ENCODE results near the gene B3GAT1. TPM values are rescaled to one million over a fixed set of nuclear protein-coding genes. Genes with fewer than 3 reads are reported as not detected.

B3GAT1 gene
- polyA plus RNA-seq, 1 donor: 4.8 TPM

DNA sequence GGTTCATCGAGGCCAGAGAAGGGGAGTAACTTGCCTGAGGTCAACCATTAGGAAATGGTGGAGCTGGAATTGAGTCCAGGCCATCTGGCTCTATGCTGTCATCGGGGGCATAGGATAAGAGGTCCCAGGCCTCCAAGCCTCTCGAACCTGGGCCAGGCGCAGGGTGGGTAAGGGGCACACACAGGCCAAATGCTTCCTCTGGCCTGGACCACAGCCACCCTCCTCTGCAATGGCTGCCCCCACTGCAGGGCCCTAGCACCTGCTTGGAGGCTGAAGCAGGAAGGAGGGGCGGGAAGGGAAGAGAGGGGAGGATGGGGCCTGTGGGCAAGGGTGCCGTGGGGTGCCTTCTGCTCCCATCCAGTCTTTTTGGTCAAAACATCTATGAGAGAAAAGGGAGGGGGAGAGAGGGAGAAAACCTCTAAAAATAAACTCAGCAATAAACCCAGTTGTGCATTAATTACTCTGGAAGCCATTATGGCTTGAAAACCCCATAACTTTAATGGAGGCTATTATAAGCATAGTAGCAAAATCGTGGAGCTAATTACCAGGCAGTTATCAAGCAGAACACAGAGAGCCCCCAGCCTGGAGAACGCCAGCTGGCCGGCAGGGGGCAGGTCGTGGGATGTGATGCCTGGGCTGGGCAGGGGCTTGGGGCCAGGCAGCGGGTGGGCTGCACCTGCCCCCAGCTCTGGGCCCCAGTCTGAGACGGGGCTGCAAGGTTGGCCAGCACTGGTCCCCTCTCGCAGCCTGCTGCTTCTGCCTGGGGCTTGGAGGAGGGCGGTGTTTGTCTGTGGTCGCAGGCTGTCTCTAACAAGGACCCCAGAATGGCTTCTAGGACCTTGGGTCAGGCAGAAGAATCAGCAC is 21.1 kb downstream of the B3GAT1 start:
- DNase-seq: no peak

DNA sequence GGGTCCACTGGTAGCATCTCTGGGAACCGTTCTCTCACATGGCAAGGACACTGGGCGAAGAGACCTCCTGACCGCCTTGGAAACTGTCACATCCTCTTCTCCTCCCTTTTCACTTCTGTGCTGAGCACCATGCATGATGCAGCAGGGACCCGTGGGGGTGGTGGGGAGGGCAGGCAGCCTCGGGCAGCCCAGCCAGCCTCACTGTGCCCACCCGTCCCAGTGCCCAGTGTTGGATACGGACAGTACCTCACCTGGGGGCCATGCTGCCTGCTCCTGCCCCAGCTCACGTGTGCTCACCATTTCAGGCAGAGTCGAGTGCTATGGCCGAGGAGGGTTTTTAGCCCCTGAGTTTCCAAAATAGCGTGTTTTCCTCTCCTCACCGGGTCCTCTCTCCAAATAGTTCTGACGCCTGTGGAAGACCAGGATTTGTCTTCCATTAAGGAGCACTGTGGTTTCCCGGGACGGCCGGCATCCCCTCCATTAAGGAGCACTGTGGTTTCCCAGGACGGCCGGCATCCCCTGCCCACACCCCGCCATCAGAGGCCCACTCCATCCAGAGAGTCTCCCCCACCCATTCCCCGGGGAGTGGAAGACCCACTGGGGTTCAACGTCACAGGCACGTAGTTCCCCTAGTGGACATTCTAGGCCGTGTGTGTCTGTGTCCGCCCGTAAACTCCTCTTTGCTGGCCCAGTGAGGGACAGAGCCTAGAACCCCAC is 22.4 kb downstream of the B3GAT1 start:
- no peak for DNase-seq

DNA sequence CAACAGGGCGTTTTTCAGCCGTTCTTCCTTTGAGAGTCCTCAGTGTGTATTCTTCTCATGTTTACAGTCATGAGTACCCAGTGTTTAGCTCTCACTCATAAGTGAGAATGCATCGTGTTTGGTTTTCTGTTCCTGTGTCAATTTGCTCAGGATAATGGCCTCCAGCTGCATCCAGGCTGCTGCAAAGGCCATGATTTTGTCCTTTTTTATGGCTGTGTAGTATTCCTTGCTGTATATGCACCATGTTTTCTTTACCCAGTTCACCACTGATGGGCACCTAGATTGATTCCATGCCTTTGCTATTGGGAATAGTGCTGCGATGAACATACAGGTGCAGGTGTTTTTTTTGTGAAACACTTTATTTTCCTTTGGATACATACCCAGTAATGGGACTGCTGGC is 23.5 kb downstream of the B3GAT1 start:
- DNase-seq: no peak

DNA sequence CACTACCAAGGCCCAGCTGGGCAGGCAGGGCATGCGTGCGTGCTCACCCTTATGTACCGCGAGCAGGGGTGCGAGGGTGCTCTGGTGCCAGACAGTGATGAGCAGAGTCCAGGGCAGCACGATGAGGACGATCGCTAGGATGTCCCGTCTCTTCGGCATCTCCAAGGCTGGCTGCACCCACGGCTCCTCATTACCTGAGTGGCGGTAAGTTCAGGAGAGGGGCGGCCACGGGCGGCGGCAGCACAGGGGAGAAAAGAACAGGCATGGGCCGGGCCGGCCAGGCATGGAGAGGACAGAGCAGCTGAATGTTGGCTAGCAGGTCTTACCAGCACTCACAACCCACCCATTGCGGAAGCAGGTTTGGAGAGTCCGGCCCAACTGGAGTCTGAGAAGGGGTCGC is 24.5 kb downstream of the B3GAT1 start:
- DNase-seq: no peak

DNA sequence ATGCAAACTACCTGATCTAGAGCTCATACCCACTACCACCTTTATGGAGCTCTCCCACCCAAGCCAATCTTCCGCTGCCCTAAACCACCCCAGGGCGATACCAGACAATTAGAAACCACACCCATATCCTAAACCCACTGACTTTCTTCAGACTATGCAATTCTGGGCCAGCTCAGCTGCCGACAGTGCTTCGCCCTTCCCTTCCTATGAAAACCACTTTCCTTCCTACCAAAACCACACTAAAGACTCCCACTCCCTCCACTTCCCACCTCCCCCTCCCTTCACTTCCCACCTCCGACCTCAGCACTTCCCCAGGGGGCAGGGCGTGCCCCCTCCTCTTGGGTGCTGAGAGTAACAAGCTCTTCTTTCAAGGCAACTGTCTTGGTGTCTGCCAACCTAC is 25.1 kb downstream of the B3GAT1 start:
- no peak for DNase-seq

DNA sequence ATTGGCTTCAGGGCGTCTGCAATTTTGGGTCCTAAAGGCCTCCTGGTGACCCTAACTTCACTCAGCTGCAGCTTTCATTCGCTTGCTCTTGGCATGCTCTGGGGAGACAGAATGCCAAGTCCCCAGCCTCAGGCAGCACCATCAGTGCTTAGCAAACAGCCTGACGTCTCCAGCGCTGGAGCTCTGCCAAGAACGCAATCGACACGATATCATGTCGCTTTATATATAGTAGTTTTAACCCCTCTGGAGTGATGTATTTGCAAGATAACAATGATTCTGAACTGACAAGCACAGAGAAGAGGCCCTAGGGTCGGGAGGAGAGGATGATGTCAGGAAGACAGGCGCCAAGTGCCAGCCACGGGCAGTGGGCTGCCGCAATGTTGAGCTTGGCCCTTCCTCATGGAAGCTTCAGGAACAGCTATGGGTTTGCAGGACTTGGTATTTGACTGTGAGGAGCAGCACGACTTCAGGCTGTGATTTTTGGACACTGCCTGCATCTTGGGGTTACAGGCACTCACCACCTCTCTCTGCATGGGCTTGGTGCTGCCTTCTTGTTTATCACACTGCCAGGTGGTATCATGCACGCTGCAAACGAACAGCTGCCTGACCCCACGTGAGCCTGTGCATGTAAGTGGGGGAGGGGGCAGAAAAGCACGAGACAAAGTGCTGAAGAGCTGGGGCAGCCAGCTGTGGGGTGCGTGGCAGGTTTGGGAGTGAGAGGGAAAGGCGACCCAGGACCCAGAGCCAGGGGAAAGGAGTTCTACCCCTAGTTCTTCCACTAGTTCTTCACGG is 26.1 kb downstream of the B3GAT1 start:
- DNase-seq: no peak

DNA sequence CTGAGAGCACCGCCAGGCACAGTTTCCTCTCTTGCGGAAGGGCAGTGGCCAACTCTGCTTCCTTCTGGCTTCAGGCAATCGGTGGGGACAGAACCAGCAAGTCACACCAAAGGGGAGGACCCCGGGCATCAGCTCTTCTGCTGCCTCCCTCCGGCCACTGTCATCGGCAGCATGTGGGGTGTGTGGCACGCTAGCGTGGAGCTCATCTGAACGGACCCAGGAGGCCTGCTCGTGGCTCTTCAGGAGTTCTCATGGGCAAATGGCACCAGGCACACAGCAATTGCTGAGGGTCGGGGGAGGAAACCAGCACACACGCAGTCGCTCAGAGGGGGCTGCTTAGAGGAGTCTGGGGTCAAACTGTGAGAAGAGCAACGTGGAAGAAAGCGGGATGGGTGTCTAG is 26.9 kb downstream of the B3GAT1 start:
- DNase-seq: no peak

DNA sequence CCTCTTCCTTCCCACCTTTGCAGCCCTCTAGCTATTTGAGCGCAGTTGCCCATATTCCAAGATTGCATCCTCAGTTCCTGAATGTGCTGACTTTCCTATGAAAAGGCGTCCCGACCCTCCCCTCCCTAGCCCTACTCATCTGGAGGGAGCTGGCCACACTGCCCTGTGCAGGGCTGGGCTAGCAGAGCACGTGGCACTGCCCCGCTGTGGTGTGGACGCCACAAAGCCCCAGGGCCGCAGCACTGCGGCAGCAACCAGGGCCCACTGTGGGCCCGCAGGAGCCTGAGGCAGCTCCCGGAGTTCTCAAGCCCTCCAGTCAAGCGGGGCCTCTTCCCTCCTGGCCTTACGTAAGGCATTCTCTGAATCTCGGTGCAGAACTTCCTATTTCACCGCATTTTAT is 27.6 kb downstream of the B3GAT1 start:
- DNase-seq: no peak

DNA sequence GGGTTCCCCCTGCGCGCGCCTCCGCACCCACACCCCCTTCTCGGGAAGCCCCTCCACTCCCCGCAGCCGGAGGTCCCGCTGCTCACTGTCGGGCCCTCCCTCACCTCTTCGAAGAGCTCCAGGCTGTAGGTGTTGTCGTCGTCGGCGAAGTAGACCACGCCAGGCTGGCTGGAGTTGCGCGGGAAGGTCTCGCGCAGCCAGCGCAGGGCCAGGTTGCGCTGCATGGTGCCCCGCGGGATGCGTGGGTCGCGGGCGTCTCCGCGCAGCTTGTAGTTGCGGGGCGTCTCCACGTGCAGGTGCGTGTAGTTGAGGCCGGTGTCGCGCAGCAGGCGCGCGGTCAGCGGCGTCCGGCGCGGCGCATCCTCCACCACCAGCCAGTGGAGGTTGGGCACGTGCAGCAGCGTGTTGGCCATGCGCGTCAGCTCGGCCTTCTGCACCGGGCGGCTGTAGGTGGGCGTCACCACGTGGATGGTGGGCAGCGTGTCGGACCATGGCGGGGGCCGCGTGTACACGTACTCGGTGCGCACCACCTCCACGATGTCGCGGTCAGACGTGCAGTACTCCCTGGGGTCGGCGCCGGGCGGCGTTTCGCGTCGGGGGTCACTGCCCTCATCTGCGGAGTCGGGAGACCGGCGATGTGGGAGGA is 28.3 kb downstream of the B3GAT1 start:
- DNase-seq: no peak

DNA sequence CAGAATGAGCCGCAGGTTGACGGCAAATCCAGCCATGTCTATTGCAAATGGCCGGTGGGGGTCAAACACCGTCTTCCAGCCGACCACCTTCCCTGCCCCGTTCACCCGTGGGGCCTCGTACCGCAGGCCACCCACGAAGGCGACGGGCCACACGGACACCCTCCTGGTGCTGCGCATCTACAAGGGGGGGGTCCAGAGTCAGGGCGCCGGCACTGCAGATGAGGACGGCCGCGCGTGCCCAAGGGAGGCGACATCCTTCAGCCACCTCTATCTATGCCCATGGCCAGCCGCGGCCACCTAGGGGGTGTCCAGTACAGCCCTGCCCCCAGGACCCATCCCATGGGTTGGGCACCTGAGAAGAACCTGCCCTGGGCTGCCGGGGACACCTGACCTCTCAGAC is 29.2 kb downstream of the B3GAT1 start:
- DNase-seq: no peak

DNA sequence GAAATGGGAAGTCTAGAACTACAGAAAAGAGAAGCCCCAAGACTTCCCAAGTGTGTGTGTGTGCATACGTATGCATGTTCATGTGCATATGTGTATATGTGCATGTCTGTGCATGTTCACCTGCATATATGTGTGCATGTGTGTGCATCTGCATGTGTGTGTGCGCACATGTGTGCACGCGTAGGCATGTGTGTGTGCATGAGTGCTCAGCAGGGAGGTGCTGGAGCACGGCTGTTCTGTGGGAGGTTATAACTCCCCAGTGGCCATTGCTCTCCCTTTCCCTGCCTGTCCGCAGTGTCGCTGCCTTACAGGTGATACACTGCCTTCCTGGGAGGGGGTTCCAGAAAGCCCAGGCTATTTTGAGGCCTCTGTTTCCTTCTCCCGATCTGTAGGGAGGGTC is 29.8 kb downstream of the B3GAT1 start:
- DNase-seq: no peak

DNA sequence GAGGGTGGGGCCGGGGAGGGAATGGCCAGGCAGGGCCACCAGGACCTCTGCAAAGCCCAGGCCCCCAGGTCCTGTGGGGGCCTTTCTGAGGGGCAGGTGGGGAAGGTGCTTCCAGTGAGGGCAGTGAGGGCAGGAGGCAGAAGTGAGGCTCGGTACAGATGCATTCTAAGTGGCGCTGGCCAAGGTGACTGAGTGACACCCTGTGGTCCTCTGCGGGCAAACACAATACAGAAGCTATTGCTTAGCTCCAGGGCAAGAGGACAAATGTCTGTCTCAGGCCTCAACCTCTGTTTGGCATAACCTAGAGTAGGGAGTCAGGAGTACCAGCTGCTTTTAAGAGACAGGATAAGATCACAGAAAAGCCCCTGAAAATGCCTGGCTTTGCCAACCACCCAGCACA is 31.3 kb downstream of the B3GAT1 start:
- DNase-seq: no peak

DNA sequence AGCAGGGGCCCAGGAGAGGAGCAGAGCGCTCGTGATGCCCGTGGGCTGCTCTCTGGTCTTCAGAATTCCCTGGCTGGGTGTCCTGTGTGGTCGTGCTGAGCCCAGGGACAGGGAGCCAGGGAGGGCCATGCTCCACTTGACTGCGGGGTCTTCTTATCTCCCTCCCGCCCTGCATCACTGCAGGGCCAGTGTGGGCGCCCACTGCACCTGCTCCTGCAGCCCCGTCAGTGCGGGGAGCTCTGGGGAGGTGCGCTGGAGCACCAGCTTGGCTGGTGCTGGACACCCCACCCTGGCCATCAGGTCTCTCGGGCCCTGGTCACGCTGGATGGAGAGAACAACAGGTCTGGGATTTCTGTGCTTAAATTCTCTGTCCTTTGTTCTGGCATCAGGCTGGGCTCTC is 31.8 kb downstream of the B3GAT1 start:
- DNase-seq: no peak

DNA sequence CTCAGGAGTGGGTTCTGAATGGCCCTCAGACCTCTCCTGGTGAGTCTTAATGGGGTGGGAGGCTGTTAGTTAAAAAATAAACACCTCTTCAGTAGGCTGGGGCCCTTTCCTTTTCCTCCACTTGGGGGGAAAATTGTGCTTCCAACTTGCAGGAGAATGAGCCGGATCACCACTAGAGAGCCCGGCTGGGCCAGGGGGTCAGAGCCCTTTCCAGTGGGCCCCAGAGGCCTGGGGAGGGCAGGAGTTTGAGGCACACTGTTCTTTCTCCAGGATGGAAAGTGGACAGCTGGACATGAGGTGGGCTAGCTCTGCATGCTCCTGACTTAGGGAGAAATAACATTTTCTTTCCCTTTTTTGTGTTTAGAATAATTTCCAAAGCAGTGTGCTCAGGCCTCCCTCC is 32.8 kb downstream of the B3GAT1 start:
- DNase-seq: no peak

DNA sequence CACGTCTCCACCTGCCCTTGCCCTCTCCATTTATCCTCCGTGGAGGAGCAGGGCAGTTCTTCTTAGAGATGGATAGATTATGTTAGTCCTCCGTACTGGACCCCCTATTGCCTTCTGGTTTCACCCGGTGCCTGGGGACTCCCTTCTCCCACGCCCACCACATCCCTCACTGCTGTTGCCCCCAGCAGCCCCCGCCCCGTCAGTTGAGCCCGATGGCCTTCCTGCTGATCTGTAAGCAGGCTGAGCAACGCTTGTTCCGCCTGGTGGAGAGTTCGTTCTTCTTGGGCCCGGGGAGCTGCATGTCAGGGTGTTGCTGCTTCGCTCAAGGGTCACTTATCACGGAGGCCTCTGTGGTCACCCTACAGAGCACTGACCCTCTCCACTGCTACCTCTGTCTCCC is 34.2 kb downstream of the B3GAT1 start:
- no peak for DNase-seq

DNA sequence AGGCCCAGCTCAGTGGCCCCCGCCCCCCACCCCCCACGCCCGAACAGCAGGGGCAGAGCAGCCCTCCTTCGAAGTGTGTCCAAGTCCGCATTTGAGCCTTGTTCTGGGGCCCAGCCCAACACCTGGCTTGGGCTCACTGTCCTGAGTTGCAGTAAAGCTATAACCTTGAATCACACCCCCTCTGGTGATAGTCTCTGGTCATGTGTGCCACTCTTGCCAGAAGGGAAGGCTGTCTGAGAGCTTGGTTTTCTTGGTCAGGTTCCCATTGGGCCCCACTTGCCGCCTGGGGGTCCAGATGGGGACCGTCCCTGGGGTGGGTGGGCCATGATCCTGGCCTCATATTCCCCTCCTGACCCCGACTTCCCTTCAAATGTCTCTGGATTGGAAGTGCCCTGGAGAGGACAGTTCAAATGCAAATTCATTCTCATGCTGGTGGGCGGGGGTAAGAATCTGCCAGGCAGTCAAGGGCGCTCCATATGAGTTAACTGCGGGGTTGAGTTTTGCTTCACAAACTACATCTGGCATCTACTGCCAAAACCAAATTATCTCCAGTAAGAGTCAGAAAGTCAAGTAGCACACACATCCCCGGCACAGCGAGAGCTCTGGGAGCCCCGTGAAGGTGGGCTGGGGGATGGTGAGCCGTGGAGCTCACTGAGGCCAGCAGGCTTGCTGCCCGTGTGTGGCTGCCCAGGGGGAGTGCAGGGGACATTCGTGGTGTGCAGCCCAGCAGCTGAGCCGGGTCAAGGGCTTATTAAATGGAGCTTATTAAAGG is 35.7 kb downstream of the B3GAT1 start:
- no peak for DNase-seq

DNA sequence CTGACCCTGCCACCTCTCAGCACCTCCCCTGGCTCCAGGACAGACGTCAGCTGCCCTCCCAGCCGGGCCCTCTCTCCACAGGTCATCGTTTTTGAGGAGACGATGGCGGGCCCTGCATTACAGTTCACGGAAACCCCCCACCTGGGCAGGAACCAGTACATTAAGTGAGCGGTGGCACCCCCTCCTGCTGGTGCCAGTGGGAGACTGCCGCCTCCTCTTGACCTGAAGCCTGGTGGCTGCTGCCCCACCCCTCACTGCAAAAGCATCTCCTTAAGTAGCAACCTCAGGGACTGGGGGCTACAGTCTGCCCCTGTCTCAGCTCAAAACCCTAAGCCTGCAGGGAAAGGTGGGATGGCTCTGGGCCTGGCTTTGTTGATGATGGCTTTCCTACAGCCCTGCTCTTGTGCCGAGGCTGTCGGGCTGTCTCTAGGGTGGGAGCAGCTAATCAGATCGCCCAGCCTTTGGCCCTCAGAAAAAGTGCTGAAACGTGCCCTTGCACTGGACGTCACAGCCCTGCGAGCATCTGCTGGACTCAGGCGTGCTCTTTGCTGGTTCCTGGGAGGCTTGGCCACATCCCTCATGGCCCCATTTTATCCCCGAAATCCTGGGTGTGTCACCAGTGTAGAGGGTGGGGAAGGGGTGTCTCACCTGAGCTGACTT is 37.0 kb downstream of the B3GAT1 start:
- DNase-seq: no peak

DNA sequence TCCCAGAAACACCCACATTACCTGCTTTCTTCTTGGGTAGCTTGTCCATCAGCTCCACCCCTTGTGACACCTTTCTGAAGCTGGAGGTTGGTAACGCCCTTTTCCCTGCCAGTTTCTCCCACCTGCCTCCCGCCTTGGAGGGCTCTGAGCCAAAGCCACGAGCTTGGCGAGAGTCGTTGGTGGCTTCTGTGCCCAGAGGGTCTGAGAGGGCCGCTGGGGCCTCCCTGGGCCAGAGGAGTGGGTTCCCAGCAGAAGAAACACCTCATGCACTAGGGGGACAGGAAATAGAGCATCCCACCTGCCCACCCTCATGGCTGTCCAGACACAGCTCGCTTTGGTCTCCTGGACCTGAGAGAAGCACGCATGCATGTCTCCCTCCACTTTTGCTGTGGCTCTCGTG is 37.9 kb downstream of the B3GAT1 start:
- no peak for DNase-seq

DNA sequence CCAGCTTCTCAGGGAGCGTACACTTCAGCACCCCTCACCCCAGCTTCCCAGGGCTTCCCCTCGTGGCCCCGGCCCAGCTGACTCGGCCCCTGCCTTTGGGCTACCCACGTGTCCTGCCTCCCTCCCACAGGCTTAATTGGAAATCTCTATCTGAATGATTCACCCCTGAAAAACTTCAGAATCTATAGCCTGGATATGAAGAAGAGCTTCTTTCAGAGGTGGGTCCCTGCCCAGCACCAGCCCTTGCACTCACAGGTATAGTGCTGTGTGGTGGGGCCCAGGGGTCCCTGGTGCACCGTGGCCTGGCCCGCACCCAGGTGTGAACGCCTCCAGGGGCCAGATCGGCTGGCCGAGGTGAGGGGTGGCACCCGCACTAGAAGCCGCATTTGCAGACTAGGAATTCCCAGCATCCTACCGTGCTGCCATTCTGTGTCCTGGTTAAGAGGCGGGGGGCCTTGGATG is 38.4 kb downstream of the B3GAT1 start:
- DNase-seq: no peak

DNA sequence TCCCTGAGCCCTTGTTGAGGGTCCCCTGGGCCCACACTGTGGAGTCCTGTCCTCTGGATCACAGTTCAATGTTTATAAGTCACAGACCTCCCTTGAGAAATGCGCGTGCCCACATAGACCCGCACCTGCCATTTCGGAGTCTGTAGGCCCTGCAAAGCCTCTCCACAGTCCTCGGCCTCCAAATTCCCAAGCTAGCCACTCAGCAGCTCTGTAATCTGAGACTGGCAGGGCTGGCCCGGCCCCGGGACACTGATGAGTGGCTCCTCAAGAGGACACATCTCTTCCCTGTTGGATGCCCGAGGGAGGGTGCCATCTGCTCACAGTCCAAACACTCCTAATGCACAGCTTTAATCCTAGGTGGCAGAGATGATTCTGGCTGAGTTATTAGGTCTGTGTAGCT is 39.1 kb downstream of the B3GAT1 start:
- no peak for DNase-seq

DNA sequence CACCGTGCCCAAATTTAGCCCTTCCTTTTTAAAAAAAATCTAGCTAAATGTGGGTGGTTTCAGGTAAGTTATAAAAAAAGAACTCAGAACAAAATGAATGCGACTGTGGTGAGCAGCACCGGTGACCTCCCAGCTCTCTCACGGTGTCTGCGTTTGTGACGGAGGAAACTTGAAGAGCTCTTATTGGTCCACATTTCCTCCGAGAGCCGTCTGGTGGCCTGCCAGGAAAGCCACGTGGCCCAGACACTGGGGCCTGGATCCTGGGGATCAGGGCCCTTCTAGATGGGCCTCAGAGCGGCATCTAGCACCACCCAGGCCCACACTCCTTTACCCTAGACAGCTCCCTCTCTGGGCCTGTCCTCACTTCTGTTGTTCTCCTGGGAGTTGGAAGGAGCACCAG is 39.5 kb downstream of the B3GAT1 start:
- DNase-seq: no peak

Data from left kidney (tissue), 2 donors.